Measurements from ENCODE around the gene RBBP8. TPM values are rescaled to one million over a fixed set of nuclear protein-coding genes. Genes with fewer than 3 reads are reported as not detected.
A peak's percentile ranks its signal among the peaks of the same experiment; 100 is the strongest.

The RBBP8 gene
- total and polyA plus RNA-seq, 2 donors: 76.7 to 93.8 TPM

DNA sequence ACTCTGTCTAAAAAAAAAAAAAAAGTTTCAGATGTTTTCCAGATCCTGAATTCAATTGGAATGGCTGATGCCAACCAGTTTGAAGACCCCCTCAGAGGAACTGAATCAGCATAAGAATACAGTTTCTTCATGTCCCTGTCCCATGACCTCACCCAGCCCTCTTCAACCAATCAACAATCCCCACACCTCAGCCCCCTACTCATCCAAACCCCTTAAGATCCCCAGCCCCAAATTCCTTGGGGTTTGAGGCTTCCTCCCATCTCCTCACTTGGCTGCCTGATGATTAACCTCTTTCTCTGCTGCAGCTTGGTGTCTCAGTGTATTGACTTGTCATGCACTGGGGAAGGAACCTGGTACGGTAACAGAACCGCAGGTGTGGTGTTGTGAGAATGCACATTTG lies 104.5 kb downstream of the RBBP8 start:
- 95% methylated on average over 2 of the region's 2 CpGs for WGBS
- Histone ChIP-seq H3K4me3 (ENCODE audit: low read length in 2 of 2) (no peak overlapping the region), H3K27me3 (ENCODE audit: control insufficient read depth in 2 of 2, insufficient read depth in 1 of 2, low read length in 1 of 2) (no peaks in the 10 kb centered on the region), H3K9me3 (ENCODE audit: control insufficient read depth in 2 of 2, insufficient read depth in 1 of 2, low read length in 1 of 2) (no peaks in the 10 kb centered on the region), H3K4me1 (ENCODE audit: control insufficient read depth in 2 of 2, insufficient read depth in 2 of 2, low read length in 2 of 2) (no peaks in the 10 kb centered on the region), H3K27ac (ENCODE audit: low read depth in 1 of 2, low read length in 1 of 2) (no peak overlapping the region), H3K36me3 (ENCODE audit: control insufficient read depth in 2 of 2, insufficient read depth in 2 of 2, low read length in 1 of 2) (no peaks in the 10 kb centered on the region)
- no peak for DNase-seq (ENCODE audit: low read depth in 6 of 9, low spot score in 9 of 9)

DNA sequence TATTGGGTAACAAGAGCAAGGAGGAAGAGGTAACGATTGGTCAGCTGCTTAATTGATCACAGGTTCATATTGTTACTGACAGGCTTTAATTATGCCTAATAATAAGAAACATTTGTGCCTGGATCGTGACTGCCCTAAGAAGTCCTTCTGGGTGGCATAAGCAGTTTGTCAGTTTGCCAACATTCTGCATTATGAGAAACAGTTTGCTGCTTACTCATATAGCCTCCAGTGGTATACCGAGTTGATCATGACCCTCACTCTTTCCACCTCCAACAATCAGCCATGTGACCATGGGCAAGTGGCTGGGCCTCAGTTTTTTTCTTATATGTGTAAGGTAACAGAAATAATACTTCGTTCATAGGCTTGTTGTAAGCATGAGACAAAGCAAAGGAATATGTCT lies 105.6 kb downstream of the RBBP8 start:
- WGBS: 95% methylated on average over 4 of the region's 4 CpGs
- Histone ChIP-seq H3K4me3 (ENCODE audit: low read length in 2 of 2) (no peak overlapping the region), H3K36me3 (ENCODE audit: control insufficient read depth in 2 of 2, insufficient read depth in 2 of 2, low read length in 1 of 2) (no peaks in the 10 kb centered on the region), H3K9me3 (ENCODE audit: control insufficient read depth in 2 of 2, insufficient read depth in 1 of 2, low read length in 1 of 2) (no peaks in the 10 kb centered on the region), H3K27me3 (ENCODE audit: control insufficient read depth in 2 of 2, insufficient read depth in 1 of 2, low read length in 1 of 2) (no peaks in the 10 kb centered on the region), H3K27ac (ENCODE audit: low read depth in 1 of 2, low read length in 1 of 2) (no peak overlapping the region), H3K4me1 (ENCODE audit: control insufficient read depth in 2 of 2, insufficient read depth in 2 of 2, low read length in 2 of 2) (no peaks in the 10 kb centered on the region)
- no peak for DNase-seq (ENCODE audit: low read depth in 6 of 9, low spot score in 9 of 9)

DNA sequence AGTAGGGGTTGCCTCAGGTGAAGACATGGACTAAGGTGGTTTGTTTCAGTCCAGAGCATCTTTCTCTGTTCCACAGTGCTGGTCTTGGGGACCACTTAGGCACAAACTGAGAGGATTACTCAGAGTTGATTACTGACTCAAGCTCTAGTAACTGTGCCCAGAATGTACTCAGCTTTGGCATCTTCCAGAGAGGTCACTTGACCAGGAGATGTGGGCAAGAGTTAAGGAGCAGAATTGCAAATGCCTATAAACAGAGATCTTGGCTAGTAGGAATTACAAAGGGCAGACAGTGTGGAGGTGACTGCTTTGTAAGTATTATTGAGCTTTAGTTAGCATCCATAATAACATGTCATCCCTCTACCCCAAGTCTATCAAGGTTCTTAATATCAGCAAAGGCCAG lies 109.0 kb downstream of the RBBP8 start:
- no peak for DNase-seq (ENCODE audit: low read depth in 6 of 9, low spot score in 9 of 9)
- Histone ChIP-seq H3K9me3 (ENCODE audit: control insufficient read depth in 2 of 2, insufficient read depth in 1 of 2, low read length in 1 of 2) (no peaks in the 10 kb centered on the region), H3K4me1 (ENCODE audit: control insufficient read depth in 2 of 2, insufficient read depth in 2 of 2, low read length in 2 of 2) (no peaks in the 10 kb centered on the region), H3K27me3 (ENCODE audit: control insufficient read depth in 2 of 2, insufficient read depth in 1 of 2, low read length in 1 of 2) (no peaks in the 10 kb centered on the region), H3K4me3 (ENCODE audit: low read length in 2 of 2) (no peak overlapping the region), H3K27ac (ENCODE audit: low read depth in 1 of 2, low read length in 1 of 2) (no peak overlapping the region), H3K36me3 (ENCODE audit: control insufficient read depth in 2 of 2, insufficient read depth in 2 of 2, low read length in 1 of 2) (no peaks in the 10 kb centered on the region)

DNA sequence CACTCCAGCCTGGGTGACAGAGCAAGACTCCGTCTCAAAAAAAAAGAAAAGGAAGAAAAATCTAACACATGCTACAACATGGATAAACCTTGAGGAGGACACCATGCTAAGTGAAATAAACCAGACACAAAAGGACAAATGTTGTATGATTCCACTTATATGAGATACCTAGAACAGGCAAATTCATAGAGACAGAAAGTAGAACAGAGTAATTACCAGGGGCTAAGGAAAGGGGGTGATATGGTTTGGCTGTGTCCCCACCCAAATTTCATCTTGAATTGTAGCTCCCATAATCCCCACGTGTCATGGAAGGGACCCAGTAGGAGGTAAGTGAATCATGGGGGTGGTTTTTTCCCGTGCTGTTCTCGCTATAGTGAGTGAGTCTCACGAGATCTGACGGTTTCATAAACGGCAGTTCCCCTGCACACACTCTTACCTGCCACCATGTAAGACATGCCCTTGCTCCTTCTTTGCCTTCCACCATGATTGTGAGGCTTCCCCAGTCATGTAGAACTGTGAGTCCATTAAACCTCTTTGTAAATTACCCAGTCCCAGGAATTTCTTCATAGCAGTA lies 110.8 kb downstream of the RBBP8 start:
- H3K36me3 ChIP-seq (ENCODE audit: control insufficient read depth in 2 of 2, insufficient read depth in 2 of 2, low read length in 1 of 2): no peaks in the 10 kb centered on the region
- WGBS: 97% methylated on average over 7 of the region's 7 CpGs
- H3K4me1 ChIP-seq (ENCODE audit: control insufficient read depth in 2 of 2, insufficient read depth in 2 of 2, low read length in 2 of 2): no peaks in the 10 kb centered on the region
- no peaks in the 10 kb centered on the region for H3K9me3 ChIP-seq (ENCODE audit: control insufficient read depth in 2 of 2, insufficient read depth in 1 of 2, low read length in 1 of 2)
- H3K4me3 ChIP-seq (ENCODE audit: low read length in 2 of 2): no peak overlapping the region
- H3K27me3 ChIP-seq (ENCODE audit: control insufficient read depth in 2 of 2, insufficient read depth in 1 of 2, low read length in 1 of 2): no peaks in the 10 kb centered on the region
- no peak for DNase-seq (ENCODE audit: low read depth in 6 of 9, low spot score in 9 of 9)
- H3K27ac ChIP-seq (ENCODE audit: low read depth in 1 of 2, low read length in 1 of 2): no peak overlapping the region

DNA sequence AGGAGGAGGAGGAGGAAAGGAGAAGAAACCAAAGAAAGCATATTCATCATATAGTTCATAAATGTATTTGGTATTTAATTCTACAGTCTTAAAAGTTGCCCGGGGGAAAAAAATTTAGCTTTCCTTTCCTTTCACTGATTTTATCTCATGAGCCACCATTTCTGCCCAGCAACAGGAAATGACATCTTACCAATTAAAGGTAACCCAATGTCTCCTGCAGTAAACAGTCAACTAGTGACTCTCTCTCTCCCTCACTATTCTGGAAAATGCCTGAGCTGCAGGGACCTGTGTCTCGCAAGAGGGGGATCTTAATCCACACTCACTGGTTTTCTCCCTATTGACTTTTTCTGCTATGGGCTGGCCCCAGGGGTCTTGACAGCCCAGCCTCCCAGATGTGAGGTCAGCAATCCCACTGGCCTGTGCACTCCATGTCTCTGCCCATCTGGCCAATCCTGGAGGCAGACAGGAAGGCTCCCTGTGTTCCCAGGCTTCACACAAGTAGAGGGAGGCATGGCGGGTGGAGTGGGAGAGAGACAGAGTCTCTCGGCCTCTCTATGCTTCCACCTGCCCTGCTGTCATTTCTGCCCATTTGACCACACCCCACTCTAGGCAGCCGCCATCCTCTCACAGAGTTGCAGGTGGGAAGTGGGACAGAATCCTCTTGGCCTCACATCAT lies 116.7 kb downstream of the RBBP8 start:
- no peak overlapping the region for H3K27ac ChIP-seq (ENCODE audit: low read depth in 1 of 2, low read length in 1 of 2)
- peaks cover 0 to 4% of the 10 kb centered on the region in 2 donors for H3K9me3 ChIP-seq (ENCODE audit: control insufficient read depth in 2 of 2, insufficient read depth in 1 of 2, low read length in 1 of 2)
- WGBS: 78% methylated on average over 5 of the region's 5 CpGs
- no peaks in the 10 kb centered on the region for H3K27me3 ChIP-seq (ENCODE audit: control insufficient read depth in 2 of 2, insufficient read depth in 1 of 2, low read length in 1 of 2)
- peak in 1 of 9 donors; percentile 58 for DNase-seq (ENCODE audit: low read depth in 6 of 9, low spot score in 9 of 9)
- H3K4me3 ChIP-seq (ENCODE audit: low read length in 2 of 2): no peak overlapping the region
- H3K4me1 ChIP-seq (ENCODE audit: control insufficient read depth in 2 of 2, insufficient read depth in 2 of 2, low read length in 2 of 2): peaks cover 7 to 10% of the 10 kb centered on the region in 2 donors
- no peaks in the 10 kb centered on the region for H3K36me3 ChIP-seq (ENCODE audit: control insufficient read depth in 2 of 2, insufficient read depth in 2 of 2, low read length in 1 of 2)

DNA sequence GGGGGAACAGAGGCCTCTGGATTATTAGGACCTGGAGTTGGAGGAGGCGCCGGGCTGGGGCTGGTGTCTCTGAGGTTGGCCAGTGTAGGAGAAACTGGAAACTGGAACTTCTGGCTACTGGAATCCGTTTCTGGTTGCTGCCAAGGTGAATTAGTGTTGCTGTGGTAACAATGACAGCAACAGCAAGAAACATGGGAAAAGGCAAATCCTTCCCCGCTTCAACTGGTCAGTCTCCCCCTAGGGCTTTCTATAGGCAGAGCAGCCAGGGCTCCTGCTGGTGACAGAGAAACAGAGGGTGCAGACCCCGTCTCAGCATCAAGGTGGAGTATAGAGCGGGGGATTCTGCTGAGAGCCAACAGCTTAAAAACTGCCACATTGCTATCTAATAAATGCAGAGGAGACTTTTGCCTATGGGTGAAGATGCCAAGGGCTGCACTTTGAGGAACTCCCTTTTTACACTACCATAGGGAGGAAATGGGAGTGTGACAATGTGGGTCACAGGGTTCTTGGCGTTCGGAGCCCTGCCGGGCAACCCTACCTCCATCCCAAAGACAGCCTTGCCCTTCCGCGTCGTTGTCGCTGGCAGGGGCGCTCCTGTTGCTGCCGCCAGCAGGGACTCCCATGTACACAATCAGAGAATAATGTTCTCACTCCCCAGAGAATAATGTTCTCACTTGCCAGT lies 120.8 kb downstream of the RBBP8 start:
- Histone ChIP-seq H3K4me3 (ENCODE audit: low read length in 2 of 2) (no peak overlapping the region), H3K27ac (ENCODE audit: low read depth in 1 of 2, low read length in 1 of 2) (no peak overlapping the region), H3K9me3 (ENCODE audit: control insufficient read depth in 2 of 2, insufficient read depth in 1 of 2, low read length in 1 of 2) (peaks cover 0 to 4% of the 10 kb centered on the region in 2 donors), H3K27me3 (ENCODE audit: control insufficient read depth in 2 of 2, insufficient read depth in 1 of 2, low read length in 1 of 2) (no peaks in the 10 kb centered on the region), H3K4me1 (ENCODE audit: control insufficient read depth in 2 of 2, insufficient read depth in 2 of 2, low read length in 2 of 2) (peaks cover 7 to 10% of the 10 kb centered on the region in 2 donors), H3K36me3 (ENCODE audit: control insufficient read depth in 2 of 2, insufficient read depth in 2 of 2, low read length in 1 of 2) (no peaks in the 10 kb centered on the region)
- WGBS: 60% methylated on average over 15 of the region's 15 CpGs
- DNase-seq (ENCODE audit: low read depth in 6 of 9, low spot score in 9 of 9): no peak

DNA sequence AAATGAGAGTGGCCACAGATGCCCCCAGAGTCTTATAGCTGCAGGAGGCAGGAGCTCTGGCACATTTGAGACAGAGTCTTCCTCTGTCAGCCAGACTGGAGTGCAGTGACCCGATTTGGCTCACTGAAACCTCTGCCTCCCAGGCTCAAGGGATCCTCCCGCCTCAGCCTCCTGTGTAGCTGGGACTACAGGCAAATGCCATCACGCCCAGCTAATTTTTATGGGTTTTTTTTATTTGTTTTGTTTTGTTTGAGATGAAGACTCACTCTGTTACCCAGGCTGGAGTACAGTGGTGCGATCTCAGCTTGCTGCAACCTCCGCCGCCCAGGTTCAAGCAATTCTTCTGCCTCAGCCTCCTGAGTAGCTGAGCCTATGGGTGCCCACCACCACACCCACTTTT lies 121.4 kb downstream of the RBBP8 start:
- H3K27ac ChIP-seq (ENCODE audit: low read depth in 1 of 2, low read length in 1 of 2): no peak overlapping the region
- no peaks in the 10 kb centered on the region for H3K27me3 ChIP-seq (ENCODE audit: control insufficient read depth in 2 of 2, insufficient read depth in 1 of 2, low read length in 1 of 2)
- peaks cover 0 to 4% of the 10 kb centered on the region in 2 donors for H3K9me3 ChIP-seq (ENCODE audit: control insufficient read depth in 2 of 2, insufficient read depth in 1 of 2, low read length in 1 of 2)
- H3K36me3 ChIP-seq (ENCODE audit: control insufficient read depth in 2 of 2, insufficient read depth in 2 of 2, low read length in 1 of 2): no peaks in the 10 kb centered on the region
- H3K4me3 ChIP-seq (ENCODE audit: low read length in 2 of 2): no peak overlapping the region
- peaks cover 7% of the 10 kb centered on the region in 2 donors for H3K4me1 ChIP-seq (ENCODE audit: control insufficient read depth in 2 of 2, insufficient read depth in 2 of 2, low read length in 2 of 2)
- WGBS: 95% methylated on average over 6 of the region's 6 CpGs
- DNase-seq (ENCODE audit: low read depth in 6 of 9, low spot score in 9 of 9): no peak

DNA sequence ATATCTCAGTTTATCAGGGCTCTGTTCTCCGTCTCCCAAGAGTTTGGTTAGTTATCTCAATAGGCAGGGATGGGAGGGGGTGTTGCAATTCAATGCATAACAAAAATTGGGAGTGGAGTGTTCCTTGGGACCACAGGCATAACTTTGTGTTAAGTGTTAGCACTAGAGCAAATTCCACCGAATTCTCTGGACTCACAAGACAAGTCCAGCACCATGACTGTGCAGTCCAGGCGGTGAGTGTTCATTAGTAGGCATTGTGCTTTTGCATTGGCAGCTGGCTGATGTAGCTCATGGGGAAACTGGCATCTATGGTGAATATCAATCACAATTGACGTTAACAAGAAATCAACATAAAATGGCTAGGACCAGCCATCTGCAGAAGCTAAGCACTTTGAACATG lies 123.2 kb downstream of the RBBP8 start:
- DNase-seq (ENCODE audit: low read depth in 6 of 9, low spot score in 9 of 9): no peak

DNA sequence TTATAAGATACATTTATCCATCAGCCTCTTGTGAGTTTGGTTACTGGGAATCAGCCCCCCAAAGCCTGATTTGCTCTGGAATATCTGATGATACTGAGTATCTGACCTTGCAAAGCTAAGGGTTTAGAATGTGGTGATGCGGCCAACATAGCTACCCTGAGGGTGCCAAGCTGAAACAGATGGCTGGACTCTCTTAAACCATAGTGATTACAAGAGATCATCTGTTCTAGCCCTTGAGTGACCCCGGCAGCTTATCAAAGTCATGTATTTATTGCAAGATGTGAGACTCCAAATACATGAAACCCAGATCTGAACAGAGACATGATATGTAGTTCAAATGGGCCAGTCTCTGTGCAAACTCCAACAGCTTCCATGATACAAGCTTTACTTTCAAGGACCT lies 124.0 kb downstream of the RBBP8 start:
- Histone ChIP-seq H3K4me1 (ENCODE audit: control insufficient read depth in 2 of 2, insufficient read depth in 2 of 2, low read length in 2 of 2) (no peaks in the 10 kb centered on the region), H3K27me3 (ENCODE audit: control insufficient read depth in 2 of 2, insufficient read depth in 1 of 2, low read length in 1 of 2) (no peaks in the 10 kb centered on the region), H3K9me3 (ENCODE audit: control insufficient read depth in 2 of 2, insufficient read depth in 1 of 2, low read length in 1 of 2) (no peaks in the 10 kb centered on the region), H3K27ac (ENCODE audit: low read depth in 1 of 2, low read length in 1 of 2) (no peak overlapping the region), H3K4me3 (ENCODE audit: low read length in 2 of 2) (no peak overlapping the region), H3K36me3 (ENCODE audit: control insufficient read depth in 2 of 2, insufficient read depth in 2 of 2, low read length in 1 of 2) (no peaks in the 10 kb centered on the region)
- DNase-seq (ENCODE audit: low read depth in 6 of 9, low spot score in 9 of 9): no peak
- WGBS: 98% methylated on average over 2 of the region's 2 CpGs

More for the DNA sequence above, 123.2 kb downstream of the RBBP8 start:
- no peaks in the 10 kb centered on the region for H3K9me3 ChIP-seq (ENCODE audit: control insufficient read depth in 2 of 2, insufficient read depth in 1 of 2, low read length in 1 of 2)
- 97% methylated on average over 4 of the region's 4 CpGs for WGBS
- no peaks in the 10 kb centered on the region for H3K4me1 ChIP-seq (ENCODE audit: control insufficient read depth in 2 of 2, insufficient read depth in 2 of 2, low read length in 2 of 2)
- H3K4me3 ChIP-seq (ENCODE audit: low read length in 2 of 2): no peak overlapping the region
- H3K27ac ChIP-seq (ENCODE audit: low read depth in 1 of 2, low read length in 1 of 2): no peak overlapping the region
- no peaks in the 10 kb centered on the region for H3K36me3 ChIP-seq (ENCODE audit: control insufficient read depth in 2 of 2, insufficient read depth in 2 of 2, low read length in 1 of 2)
- no peaks in the 10 kb centered on the region for H3K27me3 ChIP-seq (ENCODE audit: control insufficient read depth in 2 of 2, insufficient read depth in 1 of 2, low read length in 1 of 2)
